BLaER1 (cell line): ENCODE results near the gene LPCAT3.

ENCODE experiments used
- H3K27ac ChIP-seq: shearing (Covaris generic); formaldehyde crosslinking; 2 replicates; pipeline ENCODE4 v1.8.1; 2022
- H3K27me3 ChIP-seq: shearing (Covaris generic); formaldehyde crosslinking; 2 replicates; pipeline ENCODE4 v1.8.1; 2022
- H3K36me3 ChIP-seq: shearing (Covaris generic); formaldehyde crosslinking; 2 replicates; pipeline ENCODE4 v1.8.1; 2022
- H3K4me1 ChIP-seq: shearing (Covaris generic); formaldehyde crosslinking; 2 replicates; pipeline ENCODE4 v1.8.1; 2022
- H3K4me2 ChIP-seq: shearing (Covaris generic); formaldehyde crosslinking; 2 replicates; pipeline ENCODE4 v1.8.1; 2022
- H3K4me3 ChIP-seq: shearing (Covaris generic); formaldehyde crosslinking; 2 replicates; pipeline ENCODE4 v1.8.1; 2022
- H3K9ac ChIP-seq: shearing (Covaris generic); formaldehyde crosslinking; 2 replicates; pipeline ENCODE4 v1.8.1; 2022
- H3K9me3 ChIP-seq: shearing (Covaris generic); formaldehyde crosslinking; 2 replicates; pipeline ENCODE4 v1.8.1; 2022
- H4K20me1 ChIP-seq: shearing (Covaris generic); formaldehyde crosslinking; 2 replicates; pipeline ENCODE4 v1.8.1; 2022
- Cebpa-rat ChIP-seq: shearing (Covaris generic); IDR thresholded peaks from 2 replicates; pipeline ENCODE4 v1.8.1; 2022

LPCAT3 gene

DNA sequence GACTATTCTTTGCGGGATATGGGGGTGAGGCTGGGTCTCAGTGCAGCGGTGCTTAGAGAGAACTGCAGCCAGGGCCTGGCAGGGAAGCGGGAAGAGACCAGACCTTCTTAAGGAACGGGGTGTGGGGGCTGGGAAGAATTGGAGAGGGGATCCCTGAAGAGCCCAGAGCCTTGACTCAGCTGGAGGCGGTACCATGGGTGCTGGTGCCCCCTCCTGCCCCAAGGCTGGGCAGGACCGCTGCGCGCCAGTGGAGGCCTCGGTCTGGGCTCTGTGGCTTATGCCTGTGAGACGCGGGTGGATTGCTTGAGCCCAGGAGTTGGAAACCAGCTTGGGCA lies 76.0 kb downstream of the LPCAT3 start:
- Histone ChIP-seq H4K20me1 (no peaks in the 10 kb centered on the region), H3K27ac (peak overlapping the region; percentile 95), H3K9me3 (no peaks in the 10 kb centered on the region), H3K4me1 (peaks cover 58% of the 10 kb centered on the region), H3K36me3 (peaks cover 45% of the 10 kb centered on the region), H3K9ac (peak overlapping the region; percentile 95; the same call in 1 of the 2 replicates), H3K4me2 (peak overlapping the region; percentile 99), H3K4me3 (no peak overlapping the region), H3K27me3 (no peaks in the 10 kb centered on the region)
- TF ChIP-seq Cebpa-rat: no peak

DNA sequence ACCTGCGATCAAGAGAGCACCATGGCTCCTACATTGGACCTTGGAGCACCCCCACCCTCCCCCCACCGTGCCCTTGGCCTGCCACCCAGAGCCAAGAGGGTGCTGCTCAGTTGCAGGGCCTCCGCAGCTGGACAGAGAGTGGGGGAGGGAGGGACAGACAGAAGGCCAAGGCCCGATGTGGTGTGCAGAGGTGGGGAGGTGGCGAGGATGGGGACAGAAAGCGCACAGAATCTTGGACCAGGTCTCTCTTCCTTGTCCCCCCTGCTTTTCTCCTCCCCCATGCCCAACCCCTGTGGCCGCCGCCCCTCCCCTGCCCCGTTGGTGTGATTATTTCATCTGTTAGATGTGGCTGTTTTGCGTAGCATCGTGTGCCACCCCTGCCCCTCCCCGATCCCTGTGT lies 76.5 kb downstream of the LPCAT3 start:
- H3K4me3 ChIP-seq: no peak overlapping the region
- peaks cover 45% of the 10 kb centered on the region for H3K36me3 ChIP-seq
- no peak overlapping the region for H3K4me2 ChIP-seq
- H4K20me1 ChIP-seq: no peaks in the 10 kb centered on the region
- no peak for TF ChIP-seq Cebpa-rat
- H3K27ac ChIP-seq: no peak overlapping the region; the same call in 1 of the 2 replicates
- H3K4me1 ChIP-seq: peaks cover 56% of the 10 kb centered on the region
- H3K9ac ChIP-seq: peak overlapping the region; percentile 30; the same call in 1 of the 2 replicates
- no peaks in the 10 kb centered on the region for H3K27me3 ChIP-seq
- no peaks in the 10 kb centered on the region for H3K9me3 ChIP-seq

DNA sequence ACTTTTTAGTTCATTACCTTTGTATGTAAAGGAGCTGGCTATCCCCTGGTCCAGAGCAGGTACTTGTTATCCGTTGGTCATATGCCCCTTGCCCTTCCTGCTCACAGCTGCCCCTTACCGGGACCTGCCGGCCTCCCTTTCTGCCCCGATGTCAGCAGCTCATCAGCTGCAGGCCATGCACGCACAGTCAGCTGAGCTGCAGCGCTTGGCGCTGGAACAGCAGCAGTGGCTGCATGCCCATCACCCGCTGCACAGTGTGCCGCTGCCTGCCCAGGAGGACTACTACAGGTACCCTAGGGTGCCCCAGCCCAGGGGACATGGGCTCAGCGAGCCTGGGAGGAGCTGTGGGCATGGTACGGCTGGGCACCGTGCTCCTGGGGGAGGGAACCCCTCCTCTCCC lies 77.0 kb downstream of the LPCAT3 start:
- Histone ChIP-seq H3K27ac (no peak overlapping the region; the same call in 1 of the 2 replicates), H3K27me3 (no peaks in the 10 kb centered on the region), H4K20me1 (no peaks in the 10 kb centered on the region), H3K4me2 (no peak overlapping the region), H3K4me1 (peaks cover 56% of the 10 kb centered on the region), H3K4me3 (no peak overlapping the region), H3K9me3 (no peaks in the 10 kb centered on the region), H3K36me3 (peaks cover 46% of the 10 kb centered on the region), H3K9ac (0 out of 2 replicates have a peak overlapping the region, but pooled peaks have one; percentile 30)
- no peak for TF ChIP-seq Cebpa-rat

DNA sequence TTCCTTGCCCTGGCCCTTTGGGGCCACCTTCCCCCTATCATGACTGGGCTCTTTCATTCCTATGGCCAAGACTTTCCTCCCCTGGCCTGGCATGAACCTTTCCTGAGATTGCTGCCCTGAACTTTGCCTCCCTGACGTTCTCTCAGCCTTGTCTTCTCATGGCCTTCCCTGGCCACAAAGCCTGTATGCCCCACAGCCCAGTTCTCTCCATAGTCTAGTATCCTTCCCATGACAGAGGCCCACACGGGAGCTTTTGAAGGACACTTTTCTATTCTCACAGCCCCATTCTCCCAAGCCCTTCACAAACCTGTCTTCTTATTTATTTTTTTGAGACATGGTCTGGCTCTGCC lies 79.1 kb downstream of the LPCAT3 start:
- H3K4me3 ChIP-seq: no peak overlapping the region
- TF ChIP-seq Cebpa-rat: no peak
- H3K4me1 ChIP-seq: peaks cover 62% of the 10 kb centered on the region
- peak overlapping the region; percentile 99; the same call in 1 of the 2 replicates for H3K9ac ChIP-seq
- H3K27me3 ChIP-seq: no peaks in the 10 kb centered on the region
- no peaks in the 10 kb centered on the region for H3K9me3 ChIP-seq
- H4K20me1 ChIP-seq: peaks cover 14% of the 10 kb centered on the region; the same call in 1 of the 2 replicates
- peak overlapping the region; percentile 99 for H3K27ac ChIP-seq
- H3K36me3 ChIP-seq: peaks cover 60% of the 10 kb centered on the region
- H3K4me2 ChIP-seq: no peak overlapping the region

DNA sequence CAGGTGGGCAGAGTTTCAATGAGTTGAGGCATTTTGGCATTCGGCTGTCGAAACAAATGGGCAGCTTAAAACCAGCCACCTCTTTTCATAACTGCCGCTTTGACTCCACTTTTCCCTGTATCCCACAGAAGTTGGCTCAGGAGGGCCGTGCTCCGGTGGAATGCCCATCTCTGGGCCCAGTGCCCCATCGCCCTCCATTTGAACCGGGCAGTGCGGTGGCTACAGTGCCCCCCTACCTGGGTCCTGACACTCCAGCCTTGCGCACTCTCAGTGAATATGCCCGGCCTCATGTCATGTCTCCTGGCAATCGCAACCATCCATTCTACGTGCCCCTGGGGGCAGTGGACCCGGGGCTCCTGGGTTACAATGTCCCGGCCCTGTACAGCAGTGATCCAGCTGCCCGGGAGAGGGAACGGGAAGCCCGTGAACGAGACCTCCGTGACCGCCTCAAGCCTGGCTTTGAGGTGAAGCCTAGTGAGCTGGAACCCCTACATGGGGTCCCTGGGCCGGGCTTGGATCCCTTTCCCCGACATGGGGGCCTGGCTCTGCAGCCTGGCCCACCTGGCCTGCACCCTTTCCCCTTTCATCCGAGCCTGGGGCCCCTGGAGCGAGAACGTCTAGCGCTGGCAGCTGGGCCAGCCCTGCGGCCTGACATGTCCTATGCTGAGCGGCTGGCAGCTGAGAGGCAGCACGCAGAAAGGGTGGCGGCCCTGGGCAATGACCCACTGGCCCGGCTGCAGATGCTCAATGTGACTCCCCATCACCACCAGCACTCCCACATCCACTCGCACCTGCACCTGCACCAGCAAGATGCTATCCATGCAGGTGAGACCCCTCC lies 79.7 kb downstream of the LPCAT3 start:
- Histone ChIP-seq H4K20me1 (peaks cover 20% of the 10 kb centered on the region; the same call in 1 of the 2 replicates), H3K4me2 (peak overlapping the region; percentile 99), H3K27ac (peak overlapping the region; percentile 99), H3K9me3 (no peaks in the 10 kb centered on the region), H3K4me3 (peak overlapping the region; percentile 93), H3K4me1 (peaks cover 68% of the 10 kb centered on the region), H3K9ac (peak overlapping the region; percentile 99), H3K27me3 (no peaks in the 10 kb centered on the region), H3K36me3 (peaks cover 66% of the 10 kb centered on the region)
- TF ChIP-seq Cebpa-rat: no peak

DNA sequence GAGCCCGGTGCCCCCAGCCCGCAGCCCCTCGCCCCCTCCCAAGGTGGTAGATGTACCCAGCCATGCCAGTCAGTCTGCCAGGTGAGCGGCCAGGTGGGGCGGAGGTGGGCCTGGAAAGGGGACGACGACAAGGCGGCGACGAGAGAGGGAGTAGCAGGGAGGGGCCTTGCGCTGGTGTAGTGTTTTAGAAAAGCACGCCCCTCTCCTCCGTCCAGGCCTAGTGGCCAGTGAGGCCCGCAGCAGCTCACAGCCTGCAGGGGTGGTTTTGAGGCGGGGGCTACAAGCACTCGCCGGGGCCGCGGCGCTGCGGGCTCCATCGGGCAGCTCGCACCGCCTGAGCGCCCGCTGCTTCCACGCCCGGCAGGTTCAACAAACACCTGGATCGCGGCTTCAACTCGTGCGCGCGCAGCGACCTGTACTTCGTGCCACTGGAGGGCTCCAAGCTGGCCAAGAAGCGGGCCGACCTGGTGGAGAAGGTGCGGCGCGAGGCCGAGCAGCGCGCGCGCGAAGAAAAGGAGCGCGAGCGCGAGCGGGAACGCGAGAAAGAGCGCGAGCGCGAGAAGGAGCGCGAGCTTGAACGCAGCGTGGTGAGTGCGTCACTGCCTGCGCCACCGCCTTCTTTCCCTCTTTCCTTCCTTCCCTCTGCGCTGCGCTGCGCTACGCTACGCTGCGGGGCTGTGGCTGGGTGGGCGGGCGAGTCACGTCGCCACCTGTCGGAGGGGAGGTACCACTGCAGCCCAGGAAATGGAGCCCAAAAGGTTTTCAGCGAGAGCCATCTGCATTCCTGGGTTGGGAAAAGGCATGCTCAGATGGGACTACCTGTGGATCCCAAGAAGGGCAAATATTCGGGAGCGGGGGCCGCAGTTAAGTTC lies 80.6 kb downstream of the LPCAT3 start:
- Histone ChIP-seq H3K9ac (peak overlapping the region; percentile 99), H3K27me3 (no peaks in the 10 kb centered on the region), H3K9me3 (no peaks in the 10 kb centered on the region), H3K27ac (peak overlapping the region; percentile 99), H3K4me3 (peak overlapping the region; percentile 93), H3K36me3 (peaks cover 74% of the 10 kb centered on the region), H4K20me1 (peaks cover 29% of the 10 kb centered on the region; the same call in 1 of the 2 replicates), H3K4me1 (peaks cover 67% of the 10 kb centered on the region), H3K4me2 (peak overlapping the region; percentile 99)
- no peak for TF ChIP-seq Cebpa-rat

DNA sequence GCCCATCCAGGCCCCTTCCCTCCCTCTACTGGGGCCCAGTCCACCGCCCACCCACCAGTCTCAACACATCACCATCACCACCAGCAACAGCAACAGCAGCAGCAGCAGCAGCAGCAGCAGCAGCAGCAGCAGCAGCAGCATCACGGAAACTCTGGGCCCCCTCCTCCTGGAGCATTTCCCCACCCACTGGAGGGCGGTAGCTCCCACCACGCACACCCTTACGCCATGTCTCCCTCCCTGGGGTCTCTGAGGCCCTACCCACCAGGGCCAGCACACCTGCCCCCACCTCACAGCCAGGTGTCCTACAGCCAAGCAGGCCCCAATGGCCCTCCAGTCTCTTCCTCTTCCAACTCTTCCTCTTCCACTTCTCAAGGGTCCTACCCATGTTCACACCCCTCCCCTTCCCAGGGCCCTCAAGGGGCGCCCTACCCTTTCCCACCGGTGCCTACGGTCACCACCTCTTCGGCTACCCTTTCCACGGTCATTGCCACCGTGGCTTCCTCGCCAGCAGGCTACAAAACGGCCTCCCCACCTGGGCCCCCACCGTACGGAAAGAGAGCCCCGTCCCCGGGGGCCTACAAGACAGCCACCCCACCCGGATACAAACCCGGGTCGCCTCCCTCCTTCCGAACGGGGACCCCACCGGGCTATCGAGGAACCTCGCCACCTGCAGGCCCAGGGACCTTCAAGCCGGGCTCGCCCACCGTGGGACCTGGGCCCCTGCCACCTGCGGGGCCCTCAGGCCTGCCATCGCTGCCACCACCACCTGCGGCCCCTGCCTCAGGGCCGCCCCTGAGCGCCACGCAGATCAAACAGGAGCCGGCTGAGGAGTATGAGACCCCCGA lies 81.4 kb downstream of the LPCAT3 start:
- H3K36me3 ChIP-seq: peaks cover 73% of the 10 kb centered on the region
- no peaks in the 10 kb centered on the region for H3K9me3 ChIP-seq
- no peaks in the 10 kb centered on the region for H3K27me3 ChIP-seq
- TF ChIP-seq Cebpa-rat: no peak
- H3K4me2 ChIP-seq: peak overlapping the region; percentile 99
- H3K9ac ChIP-seq: peak overlapping the region; percentile 99
- peaks cover 67% of the 10 kb centered on the region for H3K4me1 ChIP-seq
- H3K27ac ChIP-seq: peak overlapping the region; percentile 99
- peaks cover 37% of the 10 kb centered on the region for H4K20me1 ChIP-seq
- peak overlapping the region; percentile 93 for H3K4me3 ChIP-seq

DNA sequence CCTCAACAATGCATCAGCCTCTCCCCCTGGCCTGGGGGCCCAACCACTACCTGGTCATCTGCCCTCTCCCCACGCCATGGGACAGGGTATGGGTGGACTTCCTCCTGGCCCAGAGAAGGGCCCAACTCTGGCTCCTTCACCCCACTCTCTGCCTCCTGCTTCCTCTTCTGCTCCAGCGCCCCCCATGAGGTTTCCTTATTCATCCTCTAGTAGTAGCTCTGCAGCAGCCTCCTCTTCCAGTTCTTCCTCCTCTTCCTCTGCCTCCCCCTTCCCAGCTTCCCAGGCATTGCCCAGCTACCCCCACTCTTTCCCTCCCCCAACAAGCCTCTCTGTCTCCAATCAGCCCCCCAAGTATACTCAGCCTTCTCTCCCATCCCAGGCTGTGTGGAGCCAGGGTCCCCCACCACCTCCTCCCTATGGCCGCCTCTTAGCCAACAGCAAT lies 82.1 kb downstream of the LPCAT3 start:
- peak overlapping the region; percentile 99 for H3K9ac ChIP-seq
- peaks cover 43% of the 10 kb centered on the region for H4K20me1 ChIP-seq
- H3K36me3 ChIP-seq: peaks cover 67% of the 10 kb centered on the region
- peak overlapping the region; percentile 99 for H3K27ac ChIP-seq
- no peak for TF ChIP-seq Cebpa-rat
- H3K27me3 ChIP-seq: no peaks in the 10 kb centered on the region
- H3K9me3 ChIP-seq: no peaks in the 10 kb centered on the region
- peak overlapping the region; percentile 99 for H3K4me2 ChIP-seq
- H3K4me3 ChIP-seq: peak overlapping the region; percentile 93
- H3K4me1 ChIP-seq: peaks cover 68% of the 10 kb centered on the region
